ENCODE measurements around the gene WNT6. TPM values are rescaled to one million over a fixed set of nuclear protein-coding genes. Genes with fewer than 3 reads are reported as not detected.

WNT6 gene
- total RNA-seq, 4 donors from 2014 or later, result 1.3 to 4.2 (median 4.0) TPM

DNA sequence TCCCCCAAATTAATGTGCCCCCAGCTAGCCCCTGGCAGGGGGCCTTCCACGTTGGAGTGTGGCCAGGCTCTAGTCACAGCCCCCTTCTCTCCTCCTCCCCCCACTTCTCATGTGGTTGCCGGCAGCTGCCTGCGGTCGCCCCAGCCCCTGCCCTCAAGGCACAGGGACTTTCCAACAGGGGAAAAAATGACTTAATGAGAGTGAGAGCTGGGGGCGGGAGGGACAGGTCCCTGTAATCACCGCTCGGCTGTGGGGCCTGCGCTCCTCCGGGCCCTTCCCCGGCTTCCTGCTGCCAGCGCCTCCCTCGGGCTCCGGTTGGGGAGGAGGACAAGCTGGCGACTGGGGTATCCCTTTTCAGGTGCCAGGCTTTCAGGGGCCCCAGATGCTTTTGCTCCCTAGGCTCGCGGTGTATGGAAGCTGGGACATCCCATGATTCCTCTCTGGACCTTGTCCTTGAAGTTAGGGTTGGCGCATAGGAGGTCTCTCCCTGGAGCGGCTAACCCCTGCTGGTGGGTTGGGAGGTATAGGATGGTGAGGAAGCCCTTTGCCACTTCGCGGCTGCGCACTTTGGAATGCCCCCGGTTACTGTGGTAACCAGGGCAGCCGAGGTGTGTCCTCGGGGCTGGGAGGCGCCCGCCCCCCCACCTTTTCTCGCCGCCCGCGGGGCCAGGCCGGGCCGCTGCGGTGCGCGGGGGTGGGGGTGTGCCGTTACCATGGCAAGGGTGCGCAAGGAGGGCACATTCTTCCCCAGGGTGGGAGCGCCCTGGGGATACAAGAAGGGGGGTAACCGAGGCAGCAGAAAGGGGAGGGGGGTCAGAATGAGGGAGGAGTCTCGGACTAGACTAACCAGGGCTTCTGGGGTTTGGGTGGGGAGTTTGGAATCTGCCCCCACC, 37.1 kb downstream of the WNT6 start:
- H3K27me3 ChIP-seq, result peaks cover 98% of the 10 kb centered on the region
- WGBS, 2 donors (ENCODE audit: low coverage in 1 of 2), result 0 to 4% methylated on average over 2 to 5 of the region's 40 CpGs
- TF ChIP-seq POLR2A (IDR thresholded peaks at IDR 0.05), result no peak
- no peak for TF ChIP-seq POLR2AphosphoS5 (IDR thresholded peaks at IDR 0.05)
- TF ChIP-seq, protein P1, sequence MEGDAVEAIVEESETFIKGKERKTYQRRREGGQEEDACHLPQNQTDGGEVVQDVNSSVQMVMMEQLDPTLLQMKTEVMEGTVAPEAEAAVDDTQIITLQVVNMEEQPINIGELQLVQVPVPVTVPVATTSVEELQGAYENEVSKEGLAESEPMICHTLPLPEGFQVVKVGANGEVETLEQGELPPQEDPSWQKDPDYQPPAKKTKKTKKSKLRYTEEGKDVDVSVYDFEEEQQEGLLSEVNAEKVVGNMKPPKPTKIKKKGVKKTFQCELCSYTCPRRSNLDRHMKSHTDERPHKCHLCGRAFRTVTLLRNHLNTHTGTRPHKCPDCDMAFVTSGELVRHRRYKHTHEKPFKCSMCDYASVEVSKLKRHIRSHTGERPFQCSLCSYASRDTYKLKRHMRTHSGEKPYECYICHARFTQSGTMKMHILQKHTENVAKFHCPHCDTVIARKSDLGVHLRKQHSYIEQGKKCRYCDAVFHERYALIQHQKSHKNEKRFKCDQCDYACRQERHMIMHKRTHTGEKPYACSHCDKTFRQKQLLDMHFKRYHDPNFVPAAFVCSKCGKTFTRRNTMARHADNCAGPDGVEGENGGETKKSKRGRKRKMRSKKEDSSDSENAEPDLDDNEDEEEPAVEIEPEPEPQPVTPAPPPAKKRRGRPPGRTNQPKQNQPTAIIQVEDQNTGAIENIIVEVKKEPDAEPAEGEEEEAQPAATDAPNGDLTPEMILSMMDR (IDR thresholded peaks at IDR 0.05), result no peak
- TF ChIP-seq EP300 (IDR thresholded peaks at IDR 0.05), result no peak

DNA sequence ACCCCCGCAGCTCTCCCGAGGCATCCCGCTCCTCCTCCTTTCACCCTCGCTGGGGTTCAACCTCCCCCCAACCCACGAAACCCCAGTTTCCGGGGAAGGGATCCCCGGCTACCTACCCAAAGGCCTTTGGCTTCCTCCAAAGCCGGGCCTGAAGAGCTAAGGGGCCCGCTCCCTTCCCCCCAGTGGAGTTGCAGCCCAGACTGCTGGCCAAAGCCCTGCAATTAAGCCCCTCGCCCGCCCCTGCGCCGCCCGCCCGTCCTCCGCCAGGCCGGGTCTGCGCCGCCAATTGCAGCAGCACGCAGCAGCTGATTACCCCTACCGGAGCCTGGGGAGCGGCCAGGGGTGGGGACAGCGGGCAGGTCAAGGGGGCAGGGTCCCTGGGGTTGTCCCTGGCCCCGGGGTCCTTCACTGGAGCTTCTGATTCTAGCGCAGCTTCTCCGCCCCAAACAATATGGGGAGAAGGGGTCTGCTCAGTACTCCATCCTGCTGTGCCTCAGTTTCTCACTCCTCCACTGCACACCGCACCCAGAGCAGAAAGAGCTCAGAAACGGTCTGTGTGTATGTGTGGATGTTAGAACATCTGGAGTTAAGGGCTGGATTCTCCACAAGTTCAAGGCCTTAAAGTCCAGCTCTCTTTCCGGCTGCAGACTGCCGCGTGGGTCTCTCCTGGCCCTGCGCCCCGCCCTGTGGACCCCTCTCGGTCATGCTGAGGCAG, 37.9 kb downstream of the WNT6 start:
- Histone ChIP-seq H3K36me3 (no peaks in the 10 kb centered on the region), H3K4me3 (peak overlapping the region in 1 of 2 donors; percentile 10), H3K4me1 (peaks cover 0 to 42% (median 21%) of the 10 kb centered on the region in 3 donors), H3K9me3 (no peaks in the 10 kb centered on the region), H3K27me3 (peaks cover 100% of the 10 kb centered on the region), H3K27ac (no peak overlapping the region)
- TF ChIP-seq EP300 (IDR thresholded peaks at IDR 0.05) (no peak), POLR2AphosphoS5 (IDR thresholded peaks at IDR 0.05) (no peak), POLR2A (IDR thresholded peaks at IDR 0.05) (no peak)
- TF ChIP-seq, protein P1 (IDR thresholded peaks at IDR 0.05), result no peak
- peak; percentile 6 for ATAC-seq
- 3 to 6% methylated on average over 5 to 17 of the region's 34 CpGs for WGBS, 2 donors (ENCODE audit: low coverage in 1 of 2)

More for the DNA sequence above, 37.1 kb downstream of the WNT6 start:
- no peak for ATAC-seq
- H3K4me1 ChIP-seq, result peaks cover 0 to 45% (median 21%) of the 10 kb centered on the region in 3 donors
- H3K4me3 ChIP-seq, result peak overlapping the region in 1 of 2 donors; percentile 10
- no peak overlapping the region for H3K27ac ChIP-seq
- H3K9me3 ChIP-seq, result no peaks in the 10 kb centered on the region
- no peaks in the 10 kb centered on the region for H3K36me3 ChIP-seq

DNA sequence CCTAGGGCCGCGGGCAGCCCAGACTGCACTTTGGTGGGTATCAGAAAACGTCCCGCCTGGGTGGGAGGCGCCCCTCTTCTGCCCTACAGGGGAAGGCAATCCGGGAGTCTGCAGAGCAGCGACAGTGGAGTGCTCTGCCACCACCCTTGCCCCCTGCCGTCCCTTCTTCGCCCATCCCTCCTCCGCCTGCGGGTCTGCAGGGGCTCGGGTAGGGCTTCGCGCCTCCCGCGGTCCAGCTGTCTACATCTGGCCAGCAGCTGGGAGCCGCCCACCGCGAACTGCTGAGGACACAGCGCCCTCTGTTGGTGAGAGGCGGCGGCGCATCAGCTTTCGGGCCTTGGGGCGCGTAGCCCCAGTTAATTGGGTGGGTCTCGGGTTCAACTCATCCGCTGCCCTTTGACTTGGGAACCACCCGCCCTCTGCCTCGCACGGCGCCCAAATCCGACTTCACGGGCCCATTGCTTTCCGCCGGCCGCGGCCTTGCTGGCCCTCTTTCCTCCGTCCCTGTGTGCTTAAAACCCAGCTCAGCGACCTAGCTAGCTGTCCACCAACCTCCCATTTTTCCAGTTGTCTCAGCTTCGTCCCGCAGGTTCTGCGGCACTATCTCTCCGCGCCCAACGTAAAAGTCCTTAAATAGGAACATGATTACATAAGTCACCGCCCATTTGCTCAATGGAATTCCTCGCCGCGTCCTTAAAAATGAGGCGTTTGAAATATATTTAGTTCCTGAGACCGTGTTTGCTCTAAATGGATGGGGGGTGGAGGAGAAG, 38.7 kb downstream of the WNT6 start:
- H3K27ac ChIP-seq, result no peak overlapping the region
- peak; percentile 78 for ATAC-seq
- no peak for TF ChIP-seq POLR2AphosphoS5 (IDR thresholded peaks at IDR 0.05)
- TF ChIP-seq, protein P1 (IDR thresholded peaks at IDR 0.05), result peak in 3 of 4 experiments; percentile 92 to 98 (median 94)
- TF ChIP-seq EP300 (IDR thresholded peaks at IDR 0.05), result no peak
- no peaks in the 10 kb centered on the region for H3K36me3 ChIP-seq
- peaks cover 100% of the 10 kb centered on the region for H3K27me3 ChIP-seq
- H3K4me3 ChIP-seq, result peak overlapping the region in 1 of 2 donors; percentile 14
- H3K9me3 ChIP-seq, result no peaks in the 10 kb centered on the region
- peaks cover 0 to 34% (median 17%) of the 10 kb centered on the region in 3 donors for H3K4me1 ChIP-seq
- WGBS, 2 donors (ENCODE audit: low coverage in 1 of 2), result 2 to 10% methylated on average over 6 to 19 of the region's 52 CpGs

DNA sequence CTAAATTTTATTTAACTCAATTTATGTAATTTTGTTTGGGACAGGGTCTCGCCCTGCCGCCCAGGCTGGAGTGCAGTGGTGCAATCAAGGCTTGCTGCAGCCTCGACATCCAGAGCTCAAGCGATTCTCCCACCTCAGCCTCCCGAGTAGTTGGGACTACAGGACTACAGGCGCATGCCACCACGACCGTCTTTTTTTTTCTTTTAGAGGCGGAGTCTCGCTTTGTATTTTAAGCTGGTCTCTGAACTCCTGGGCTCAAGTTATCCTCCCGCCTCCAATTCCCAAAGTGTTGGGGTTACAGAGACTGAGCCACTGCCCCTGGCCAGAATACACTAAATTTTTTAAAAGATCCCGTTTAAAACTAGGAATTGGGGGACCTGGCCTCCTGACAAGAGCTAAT, 39.5 kb downstream of the WNT6 start:
- ATAC-seq, result no peak
- TF ChIP-seq EP300 (IDR thresholded peaks at IDR 0.05), result no peak
- no peak for TF ChIP-seq POLR2A (IDR thresholded peaks at IDR 0.05)
- TF ChIP-seq, protein P1 (IDR thresholded peaks at IDR 0.05), result no peak
- no peak for TF ChIP-seq POLR2AphosphoS5 (IDR thresholded peaks at IDR 0.05)
- H3K4me1 ChIP-seq, result peaks cover 0 to 28% (median 17%) of the 10 kb centered on the region in 3 donors
- no peak overlapping the region for H3K27ac ChIP-seq
- H3K4me3 ChIP-seq, result no peak overlapping the region
- 36 to 51% methylated on average over 6 to 7 of the region's 12 CpGs for WGBS, 2 donors (ENCODE audit: low coverage in 1 of 2)
- no peaks in the 10 kb centered on the region for H3K9me3 ChIP-seq
- H3K36me3 ChIP-seq, result no peaks in the 10 kb centered on the region
- peaks cover 100% of the 10 kb centered on the region for H3K27me3 ChIP-seq
